ENCODE measurements around the gene CDK11A.
"Not testable (repeated sequence)": the region's sequence is repeated elsewhere in the genome, so short reads cannot be mapped to it uniquely, and the experiment has no call there.

DNA sequence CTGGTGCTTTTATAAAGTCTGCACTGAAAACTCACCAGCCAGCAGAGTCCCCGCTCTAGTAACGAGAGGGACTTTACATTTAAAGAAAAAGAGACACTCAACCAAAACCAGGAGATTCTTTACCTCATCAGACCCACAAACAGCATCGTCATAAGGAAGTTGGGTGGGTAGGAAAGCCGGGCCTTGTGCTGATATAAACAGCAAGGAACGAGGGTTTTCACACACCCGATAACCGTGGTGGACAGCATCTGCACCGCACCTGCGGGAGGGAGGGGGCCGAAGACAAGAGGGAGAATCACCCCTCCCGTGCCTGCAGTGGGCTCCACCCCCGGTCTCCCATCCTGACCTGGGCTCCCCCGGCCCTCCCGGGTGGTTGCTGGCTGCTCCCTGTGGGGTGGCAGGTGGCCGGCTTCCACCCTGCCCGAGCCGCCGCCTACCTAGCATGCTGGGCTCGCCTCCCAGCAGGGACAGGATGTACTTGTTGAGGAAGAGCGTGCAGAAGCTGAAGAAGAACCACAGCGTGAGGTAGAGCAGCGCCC lies 14.7 kb upstream of the CDK11A start:
- TF ChIP-seq, protein P1, sequence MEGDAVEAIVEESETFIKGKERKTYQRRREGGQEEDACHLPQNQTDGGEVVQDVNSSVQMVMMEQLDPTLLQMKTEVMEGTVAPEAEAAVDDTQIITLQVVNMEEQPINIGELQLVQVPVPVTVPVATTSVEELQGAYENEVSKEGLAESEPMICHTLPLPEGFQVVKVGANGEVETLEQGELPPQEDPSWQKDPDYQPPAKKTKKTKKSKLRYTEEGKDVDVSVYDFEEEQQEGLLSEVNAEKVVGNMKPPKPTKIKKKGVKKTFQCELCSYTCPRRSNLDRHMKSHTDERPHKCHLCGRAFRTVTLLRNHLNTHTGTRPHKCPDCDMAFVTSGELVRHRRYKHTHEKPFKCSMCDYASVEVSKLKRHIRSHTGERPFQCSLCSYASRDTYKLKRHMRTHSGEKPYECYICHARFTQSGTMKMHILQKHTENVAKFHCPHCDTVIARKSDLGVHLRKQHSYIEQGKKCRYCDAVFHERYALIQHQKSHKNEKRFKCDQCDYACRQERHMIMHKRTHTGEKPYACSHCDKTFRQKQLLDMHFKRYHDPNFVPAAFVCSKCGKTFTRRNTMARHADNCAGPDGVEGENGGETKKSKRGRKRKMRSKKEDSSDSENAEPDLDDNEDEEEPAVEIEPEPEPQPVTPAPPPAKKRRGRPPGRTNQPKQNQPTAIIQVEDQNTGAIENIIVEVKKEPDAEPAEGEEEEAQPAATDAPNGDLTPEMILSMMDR (IDR thresholded peaks at IDR 0.05) = not testable (repeated sequence)
- TF ChIP-seq POLR2A (IDR thresholded peaks at IDR 0.05); POLR2AphosphoS5 (IDR thresholded peaks at IDR 0.05; ENCODE audit: insufficient read depth in 1 of 2, low read depth in 1 of 2): not testable (repeated sequence)

Measured in vagina (tissue), 2 donors.